ENCODE measurements around the gene RAC2. TPM values are rescaled to one million over a fixed set of nuclear protein-coding genes. Genes with fewer than 3 reads are reported as not detected.

The RAC2 gene
- total and polyA plus RNA-seq, 2 of the 8 experiments (the other 6 are each of a cell fraction or from before 2014, with no cell fraction given), result 2.3 to 4.3 TPM

DNA sequence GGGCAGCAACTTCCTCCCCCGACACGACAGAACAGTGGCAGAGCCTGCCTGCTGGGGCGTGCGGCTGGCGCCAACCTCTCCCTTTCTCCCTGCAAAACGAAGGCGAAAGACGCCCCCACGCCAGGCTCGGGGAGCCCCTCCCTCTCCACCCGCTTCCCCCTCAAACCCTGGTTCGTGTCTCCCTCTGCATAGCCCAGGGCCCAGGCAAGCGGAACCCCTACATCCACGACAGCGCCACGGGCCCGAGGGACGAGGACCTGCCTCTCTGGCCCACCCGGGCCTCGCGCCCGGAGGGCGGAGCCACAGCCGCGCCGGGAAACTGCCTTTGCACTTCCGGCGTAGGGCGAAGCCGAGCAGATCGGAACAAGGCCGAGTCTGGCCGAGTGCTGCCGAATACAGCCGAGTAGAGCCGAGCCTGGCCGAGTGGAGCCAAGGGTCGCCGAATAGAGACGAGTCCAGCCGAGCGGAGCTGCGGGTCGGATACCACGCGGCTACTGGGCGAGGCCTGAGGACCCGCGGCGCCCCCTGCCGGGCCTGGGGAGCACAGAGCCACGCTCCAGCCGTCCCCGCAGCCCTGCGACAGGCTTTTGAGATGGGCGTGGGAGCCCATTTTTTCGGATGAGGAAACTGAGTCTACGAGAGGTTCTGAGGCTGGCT, 44.8 kb downstream of the RAC2 start:
- Histone ChIP-seq H3K23ac (ENCODE audit: insufficient read length) (no peak overlapping the region), H3K56ac (replicated peaks; ENCODE audit: insufficient read length, low read depth, low read length) (peak overlapping the region; percentile 86), H3K27me3 (replicated peaks in 1 of 4; ENCODE audit: control insufficient read depth in 3 of 4, extremely low read depth in 1 of 4, insufficient read depth in 3 of 4, low read length in 3 of 4) (no peaks in the 10 kb centered on the region), H2AK5ac (ENCODE audit: low read depth, low read length) (no peak overlapping the region), H3K4me2 (ENCODE audit: insufficient read depth in 1 of 2, low read depth in 2 of 2, low read length in 2 of 2) (peak overlapping the region; percentile 81 to 96), H3K14ac (ENCODE audit: insufficient read length) (peak overlapping the region; percentile 20), H4K91ac (replicated peaks; ENCODE audit: insufficient read length, low read length) (peak overlapping the region; percentile 95), H3K79me1 (ENCODE audit: low read depth, low read length) (no peaks in the 10 kb centered on the region), H3K4ac (replicated peaks; ENCODE audit: insufficient read length, low read depth, low read length) (peak overlapping the region; percentile 87), H2BK20ac (ENCODE audit: low read length) (0 out of 2 replicates have a peak overlapping the region, but pooled peaks have one; percentile 24), H3K27ac (ENCODE audit: low read depth, low read length) (no peak overlapping the region), H3K36me3 (ENCODE audit: control insufficient read depth in 2 of 4, insufficient read depth in 4 of 4, low read length in 3 of 4) (no peaks in the 10 kb centered on the region), H3K4me3 (ENCODE audit: extremely low read depth in 1 of 4, insufficient read depth in 2 of 4, low read depth in 3 of 4, low read length in 4 of 4) (peak overlapping the region; percentile 61 to 78 (median 73)), H3K23me2 (ENCODE audit: low read depth, low read length) (peaks cover 5% of the 10 kb centered on the region), H3K18ac (ENCODE audit: extremely low read depth, low read length) (peak overlapping the region; percentile 96), H2AFZ (ENCODE audit: low read length) (peak overlapping the region; percentile 98), H2BK5ac (ENCODE audit: low read depth, low read length) (peak overlapping the region; percentile 35; the same call in 1 of the 2 replicates), H4K20me1 (replicated peaks in 1 of 2; ENCODE audit: control insufficient read depth in 1 of 2, insufficient read depth in 2 of 2, low read length in 2 of 2) (peaks cover 0 to 4% of the 10 kb centered on the region in 2 experiments), H2BK12ac (ENCODE audit: low read depth, low read length) (peak overlapping the region; percentile 60; the same call in 1 of the 2 replicates), H3K9ac (replicated peaks in 1 of 4; ENCODE audit: extremely low read depth in 1 of 4, low read depth in 3 of 4, low read length in 3 of 4) (peak overlapping the region in 3 of 4 experiments; percentile 66 to 70 (median 70); a peak in 5 of 7 replicates), H4K5ac (ENCODE audit: insufficient read length, low read depth, low read length) (peak overlapping the region; percentile 92), H4K8ac (ENCODE audit: extremely low read depth, insufficient read depth, low read length) (peak overlapping the region; percentile 96), H3K9me3 (ENCODE audit: insufficient read depth in 2 of 2, low read depth in 1 of 2, low read length in 1 of 2) (no peaks in the 10 kb centered on the region), H3K79me2 (ENCODE audit: control insufficient read depth in 1 of 2, insufficient read depth in 2 of 2, low read length in 2 of 2) (no peaks in the 10 kb centered on the region), H3K4me1 (replicated peaks in 1 of 4; ENCODE audit: control insufficient read depth in 3 of 4, insufficient read depth in 4 of 4, low read length in 3 of 4) (peaks cover 3 to 19% (median 10%) of the 10 kb centered on the region in 4 experiments; a peak in 5 of 7 replicates), H2BK120ac (replicated peaks; ENCODE audit: low read depth, low read length) (no peak overlapping the region), H2BK15ac (ENCODE audit: low read length) (0 out of 2 replicates have a peak overlapping the region, but pooled peaks have one; percentile 72)
- DNase-seq (ENCODE audit: low read depth in 1 of 2, low spot score in 2 of 2), result peak; percentile 97 to 100
- ChIA-PET POLR2A (ENCODE audit: partially characterized antibody) (interaction anchor here (0.8 to 1.5 kb wide), 9 partner anchors 10 to 189 kb away, joined by 3 to 4 read pairs (median 3); no protein-coding TSS in a partner anchor), CTCF (ENCODE audit: partially characterized antibody) (interaction anchor here (0.6 to 7.7 kb wide), 34 partner anchors 9 to 328 kb away, joined by 3 to 77 read pairs (median 5); partner anchors contain the start of gene SSTR3)
- no peak for FAIRE-seq
- WGBS, 2 experiments (ENCODE audit: extremely low coverage in 1 of 2, insufficient coverage in 1 of 2, insufficient read length in 1 of 2, insufficient replicate concordance in 2 of 2, low coverage in 1 of 2, low lambda C conversion rate in 2 of 2, missing lambda C conversion rate in 1 of 2), result 2% methylated on average over 36 of the region's 58 CpGs; no CpG with 5 or more reads in 1 of the 2 experiments
- TF ChIP-seq GTF2F1 (IDR thresholded peaks at IDR 0.05; ENCODE audit: borderline replicate concordance, low read depth, low read length) (no peak), CHD1 (IDR thresholded peaks at IDR 0.05; ENCODE audit: low read depth, low read length) (no peak), SRF (IDR thresholded peaks at IDR 0.05; ENCODE audit: low read depth, low read length) (no peak), CBX5 (IDR thresholded peaks at IDR 0.05; ENCODE audit: low read depth, low read length) (no peak), HDAC6 (IDR thresholded peaks at IDR 0.05; ENCODE audit: low read depth, low read length) (no peak), CHD2 (IDR thresholded peaks at IDR 0.05; ENCODE audit: low read length) (no peak), TAF1 (IDR thresholded peaks at IDR 0.05; ENCODE audit: low read depth, low read length) (no peak), RXRA (IDR thresholded peaks at IDR 0.05; ENCODE audit: insufficient read depth, low read depth, low read length) (no peak)
- TF ChIP-seq, protein P1, sequence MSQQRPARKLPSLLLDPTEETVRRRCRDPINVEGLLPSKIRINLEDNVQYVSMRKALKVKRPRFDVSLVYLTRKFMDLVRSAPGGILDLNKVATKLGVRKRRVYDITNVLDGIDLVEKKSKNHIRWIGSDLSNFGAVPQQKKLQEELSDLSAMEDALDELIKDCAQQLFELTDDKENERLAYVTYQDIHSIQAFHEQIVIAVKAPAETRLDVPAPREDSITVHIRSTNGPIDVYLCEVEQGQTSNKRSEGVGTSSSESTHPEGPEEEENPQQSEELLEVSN (IDR thresholded peaks at IDR 0.05), result peak; percentile 67; the same call in 1 of the 2 replicates
- TF ChIP-seq, protein P2, sequence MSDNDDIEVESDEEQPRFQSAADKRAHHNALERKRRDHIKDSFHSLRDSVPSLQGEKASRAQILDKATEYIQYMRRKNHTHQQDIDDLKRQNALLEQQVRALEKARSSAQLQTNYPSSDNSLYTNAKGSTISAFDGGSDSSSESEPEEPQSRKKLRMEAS (IDR thresholded peaks at IDR 0.05), result peak; percentile 93
- TF ChIP-seq, protein P3, sequence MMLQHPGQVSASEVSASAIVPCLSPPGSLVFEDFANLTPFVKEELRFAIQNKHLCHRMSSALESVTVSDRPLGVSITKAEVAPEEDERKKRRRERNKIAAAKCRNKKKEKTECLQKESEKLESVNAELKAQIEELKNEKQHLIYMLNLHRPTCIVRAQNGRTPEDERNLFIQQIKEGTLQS (IDR thresholded peaks at IDR 0.05; ENCODE audit: insufficient read depth, low read depth, low read length), result no peak
